Omental fat pad (tissue), 4 donors: ENCODE results near the gene SMIM13. TPM values are rescaled to one million over a fixed set of nuclear protein-coding genes. Genes with fewer than 3 reads are reported as not detected.

Experiments used
- ATAC-seq: fragments of 150-250 bp; one replicate; pipeline ENCODE4 v1.9.1; 2016; ENCODE audit warnings: mild to moderate bottlenecking, moderate library complexity; ENCODE audit not compliant: low FRiP score
- DNase-seq: peaks from one replicate; pipeline ENCODE4 v3.0.0-alpha.2; 2019; ENCODE audit warnings: low spot score
- CTCF ChIP-seq, 3 donors: fragments of 450-650 bp; IDR thresholded peaks; one replicate each; pipeline ENCODE4 v1.5.1; 2016 to 2017; ENCODE audit warnings: antibody characterized with exemption in 3 of 3, mild to moderate bottlenecking in 3 of 3, moderate library complexity in 2 of 3
- total RNA-seq, 4 donors: library from RNA; depleted of rRNA; stranded (reverse); fragments of >200 nt; gene quantifications; one replicate each; pipeline ENCODE4 v1.1.0, GENCODE V29; 2016

The SMIM13 gene
- total RNA-seq, 4 donors from 2014 or later: 7.7 to 10.0 (median 8.2) TPM

GRCh38 chr6:11121851-11122250, 28.2 kb downstream of the SMIM13 start:
- no peak for TF ChIP-seq CTCF (IDR thresholded peaks at IDR 0.05)
- DNase-seq (no peak), ATAC-seq (no peak)

- no peak for TF ChIP-seq CTCF (IDR thresholded peaks at IDR 0.05)
- DNase-seq (no peak), ATAC-seq (no peak)
These were observed 28.7 kb downstream of the SMIM13 start for GRCh38 chr6:11122380-11122779.

GRCh38 chr6:11123978-11124377, 30.3 kb downstream of the SMIM13 start:
- no peak for TF ChIP-seq CTCF (IDR thresholded peaks at IDR 0.05)
- no peak for ATAC-seq
- DNase-seq: no peak

- no peak for ATAC-seq
- TF ChIP-seq CTCF (IDR thresholded peaks at IDR 0.05): no peak
These were observed 33.2 kb downstream of the SMIM13 start for GRCh38 chr6:11126876-11127275.

GRCh38 chr6:11128608-11129007, 35.0 kb downstream of the SMIM13 start:
- ATAC-seq (no peak), DNase-seq (no peak)
- TF ChIP-seq CTCF (IDR thresholded peaks at IDR 0.05): no peak

More at GRCh38 chr6:11126876-11127275, 33.2 kb downstream of the SMIM13 start:
- no peak for DNase-seq

GRCh38 chr6:11129908-11130565, 36.4 kb downstream of the SMIM13 start:
- TF ChIP-seq CTCF (IDR thresholded peaks at IDR 0.05): no peak
- DNase-seq: no peak
- ATAC-seq: no peak

GRCh38 chr6:11130605-11131004, 37.0 kb downstream of the SMIM13 start:
- TF ChIP-seq CTCF (IDR thresholded peaks at IDR 0.05): no peak
- DNase-seq (no peak), ATAC-seq (no peak)
